RPMI8226 (cell line): ENCODE data around the gene LRRC4B.

Source experiments
- DNase-seq: peaks from one replicate; pipeline ENCODE4 v3.0.0-alpha.2; 2015

The LRRC4B gene

DNA sequence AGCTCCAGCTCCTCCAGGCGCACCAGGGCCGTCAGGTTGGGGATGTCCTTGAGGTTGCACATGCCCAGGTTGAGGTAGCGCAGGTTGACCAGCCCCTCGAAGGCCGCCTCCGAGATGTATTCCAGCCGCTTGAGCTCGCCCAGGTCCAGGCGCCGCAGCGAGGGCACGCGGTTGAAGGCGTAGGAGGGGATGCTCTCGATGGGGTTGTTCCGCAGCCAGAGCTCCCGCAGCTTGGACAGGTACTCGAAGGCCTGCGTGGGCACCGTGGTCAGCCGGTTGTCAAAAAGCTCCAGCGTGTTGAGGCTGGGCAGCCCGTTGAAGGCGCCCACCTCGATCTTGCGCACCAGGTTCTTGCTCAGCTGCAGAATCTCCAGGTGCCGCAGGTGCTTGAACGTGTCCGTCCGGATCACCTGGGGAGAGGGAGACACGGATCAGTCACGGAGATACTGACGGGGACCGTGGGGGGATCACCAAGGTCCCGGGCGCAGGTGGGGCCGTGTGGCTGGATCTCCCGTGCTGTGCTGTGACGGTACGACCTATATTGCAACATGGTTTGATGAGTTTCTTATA is 49.1 kb downstream of the LRRC4B start:
- no peak for DNase-seq

DNA sequence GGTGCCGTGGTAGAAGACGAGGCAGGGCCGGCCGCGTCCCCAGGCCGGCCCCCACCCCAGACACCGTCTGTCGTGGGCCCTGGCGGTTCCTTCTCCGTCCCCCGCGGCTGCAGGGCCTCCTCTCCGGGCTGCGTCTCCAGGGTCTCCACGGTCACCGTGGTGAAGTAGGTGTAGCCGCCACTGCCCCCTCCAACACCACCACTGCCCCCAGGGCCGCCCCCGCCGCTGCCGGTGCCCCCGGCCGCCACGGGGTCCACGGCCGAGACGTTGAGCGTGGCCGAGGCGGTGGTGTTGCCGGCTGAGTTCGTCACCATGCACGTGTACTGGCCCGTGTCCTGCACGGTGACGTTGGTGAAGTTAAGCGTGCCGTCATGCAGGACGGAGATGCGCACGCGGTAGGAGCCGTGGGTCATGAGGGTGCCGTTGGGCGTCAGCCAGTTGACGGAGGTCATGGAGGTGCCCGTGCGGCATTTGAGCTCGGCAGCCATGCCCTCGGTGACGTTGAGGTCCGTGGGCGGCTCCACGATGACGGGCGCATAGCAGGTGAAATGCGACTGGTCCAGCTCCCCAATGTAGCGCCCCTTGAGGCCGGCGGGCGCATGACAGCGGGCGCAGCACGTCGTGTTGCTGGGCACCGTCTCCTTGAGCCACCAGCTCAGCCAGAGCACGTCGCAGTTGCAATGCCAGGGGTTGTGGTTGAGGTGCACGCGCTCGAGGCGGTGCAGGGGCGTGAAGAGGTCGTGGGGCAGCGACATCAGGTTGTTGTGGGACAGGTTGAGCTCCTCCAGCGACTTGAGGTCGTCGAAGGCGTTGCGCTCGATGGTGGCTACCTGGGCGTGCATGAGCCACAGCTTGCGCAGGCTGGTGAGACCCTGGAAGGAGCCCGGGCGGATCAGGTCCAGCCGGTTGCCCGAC is 49.9 kb downstream of the LRRC4B start:
- DNase-seq: no peak

DNA sequence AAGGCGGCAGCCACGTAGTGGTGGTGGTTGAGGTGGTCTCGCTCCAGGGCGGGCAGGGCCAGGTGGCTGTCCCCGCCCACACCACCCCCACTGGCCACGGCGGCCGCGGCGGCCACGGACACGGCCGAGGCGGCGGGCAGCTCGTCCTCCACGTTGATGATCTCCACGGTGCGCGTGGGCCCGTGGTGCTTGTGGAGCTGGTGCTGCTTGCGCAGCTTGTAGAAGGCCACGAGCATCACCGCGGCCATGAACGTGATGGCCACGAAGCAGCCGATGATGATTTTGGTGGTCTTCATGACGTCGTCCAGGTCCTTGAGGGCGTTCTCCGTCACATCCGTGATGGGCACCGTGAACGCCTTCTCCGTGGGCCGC is 50.5 kb downstream of the LRRC4B start:
- DNase-seq: no peak

DNA sequence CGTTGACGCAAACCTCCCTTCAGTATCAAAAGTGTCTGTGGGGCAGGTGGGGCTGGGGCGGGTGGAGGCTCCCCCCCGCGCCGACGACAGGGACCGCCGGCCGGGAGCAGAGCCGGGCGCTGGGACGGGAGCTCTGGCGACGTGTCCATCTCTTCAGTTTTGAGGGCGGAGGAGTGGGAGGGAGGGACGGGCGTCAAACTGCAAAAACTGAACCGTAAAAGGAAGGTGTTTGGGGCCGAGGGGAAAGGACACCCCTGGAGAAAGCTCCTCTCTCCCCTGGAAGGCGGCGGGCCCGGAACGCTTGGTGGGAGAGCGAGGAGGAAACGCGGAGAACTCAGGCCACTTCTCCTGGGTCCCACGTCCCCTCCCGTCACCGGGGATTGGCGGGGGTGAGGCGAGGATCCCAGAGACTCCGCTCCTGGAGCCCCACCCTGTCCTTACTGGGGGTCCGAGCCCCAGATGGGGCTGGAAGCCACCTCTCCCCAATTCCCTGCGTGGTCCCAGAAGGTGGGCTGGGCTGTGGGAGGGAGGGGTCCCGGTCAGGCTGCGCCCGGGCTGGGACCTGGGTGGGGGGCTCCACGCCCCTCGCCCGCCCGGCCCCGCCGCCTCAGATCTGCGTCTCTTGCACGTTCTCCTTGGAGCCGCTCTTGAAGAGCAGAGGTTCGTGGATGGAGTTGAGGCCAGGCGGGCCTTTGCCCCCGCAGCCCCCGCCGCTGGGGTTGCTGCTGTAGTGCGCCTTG is 51.1 kb downstream of the LRRC4B start:
- no peak for DNase-seq

DNA sequence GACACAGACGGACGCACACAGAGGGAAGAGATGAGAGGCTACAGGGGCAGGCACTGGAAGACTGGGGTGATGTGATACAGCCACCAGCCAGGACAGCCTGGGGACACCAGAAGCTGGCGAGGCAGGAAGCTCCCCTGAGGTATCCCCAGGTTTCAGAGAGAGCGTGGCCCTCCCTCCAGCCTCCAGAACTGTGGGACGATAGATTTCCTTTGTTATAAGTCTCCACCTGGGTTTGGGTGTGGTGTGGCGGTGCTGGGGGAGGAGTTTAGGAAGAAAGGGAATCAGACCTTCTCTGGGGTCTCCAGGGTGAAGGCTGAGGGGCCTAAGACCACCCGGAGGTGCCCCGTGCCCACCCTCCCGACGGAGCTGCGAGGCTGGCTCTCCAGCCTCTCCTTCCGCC is 51.8 kb downstream of the LRRC4B start:
- no peak for DNase-seq

DNA sequence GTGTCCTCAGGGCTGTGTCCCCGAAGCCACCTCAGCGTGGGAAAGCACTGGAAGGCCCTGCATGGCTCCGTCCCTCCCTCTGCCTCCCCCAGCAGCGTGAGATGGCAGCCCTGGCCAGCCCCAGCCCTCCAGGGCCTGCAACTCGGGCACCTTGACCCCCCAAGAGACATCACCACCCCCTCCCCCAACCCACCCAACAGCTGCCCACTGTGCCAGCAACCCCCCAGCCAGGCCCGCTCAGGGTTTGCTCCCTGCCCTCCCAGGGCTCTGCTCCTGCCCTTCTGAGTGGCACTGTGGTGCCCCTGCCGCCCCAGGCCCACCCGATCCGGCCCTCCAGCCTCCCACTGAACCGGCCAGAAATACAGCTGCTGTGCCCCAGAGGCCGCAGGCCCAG is 53.1 kb downstream of the LRRC4B start:
- DNase-seq: no peak

DNA sequence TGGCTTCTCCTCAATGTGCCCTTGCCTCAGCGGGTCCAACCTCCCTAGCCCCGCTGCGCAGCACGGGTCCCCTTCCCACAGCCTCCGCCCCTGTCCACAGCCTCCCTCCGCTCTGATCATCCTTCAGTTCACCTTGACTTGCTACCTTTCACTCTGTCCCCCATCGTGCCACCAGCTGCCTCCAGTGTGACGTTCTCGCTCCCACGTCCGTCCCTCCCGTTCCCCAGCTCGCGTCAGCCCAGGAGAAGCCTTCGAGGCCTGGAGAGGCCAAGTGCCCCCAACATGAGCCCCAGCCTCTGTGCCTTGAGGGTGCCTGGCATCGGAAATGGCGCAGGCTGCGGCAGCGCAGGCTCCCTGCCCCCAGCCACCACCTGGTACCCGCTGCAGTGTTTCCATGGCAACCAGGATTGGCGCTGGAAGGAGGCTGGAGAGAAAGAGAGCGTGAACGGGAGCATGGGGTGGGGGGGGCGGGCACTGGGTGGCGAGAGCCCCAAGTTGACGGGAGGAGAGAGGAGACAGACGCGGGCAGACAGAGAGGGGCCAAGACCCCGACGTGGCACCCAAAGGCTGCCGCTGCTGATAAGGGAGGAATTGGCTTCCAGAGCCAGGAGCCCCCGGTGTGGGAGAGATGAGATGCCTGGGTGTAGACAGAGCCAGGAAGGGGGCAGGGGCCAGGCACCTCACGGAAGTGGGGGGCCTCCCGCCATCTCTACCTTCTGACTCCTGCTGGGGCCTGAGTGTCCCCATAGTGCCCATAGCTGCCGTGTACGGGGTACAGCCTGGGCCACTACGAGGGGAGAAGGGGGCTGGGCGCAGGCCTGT is 53.7 kb downstream of the LRRC4B start:
- no peak for DNase-seq

DNA sequence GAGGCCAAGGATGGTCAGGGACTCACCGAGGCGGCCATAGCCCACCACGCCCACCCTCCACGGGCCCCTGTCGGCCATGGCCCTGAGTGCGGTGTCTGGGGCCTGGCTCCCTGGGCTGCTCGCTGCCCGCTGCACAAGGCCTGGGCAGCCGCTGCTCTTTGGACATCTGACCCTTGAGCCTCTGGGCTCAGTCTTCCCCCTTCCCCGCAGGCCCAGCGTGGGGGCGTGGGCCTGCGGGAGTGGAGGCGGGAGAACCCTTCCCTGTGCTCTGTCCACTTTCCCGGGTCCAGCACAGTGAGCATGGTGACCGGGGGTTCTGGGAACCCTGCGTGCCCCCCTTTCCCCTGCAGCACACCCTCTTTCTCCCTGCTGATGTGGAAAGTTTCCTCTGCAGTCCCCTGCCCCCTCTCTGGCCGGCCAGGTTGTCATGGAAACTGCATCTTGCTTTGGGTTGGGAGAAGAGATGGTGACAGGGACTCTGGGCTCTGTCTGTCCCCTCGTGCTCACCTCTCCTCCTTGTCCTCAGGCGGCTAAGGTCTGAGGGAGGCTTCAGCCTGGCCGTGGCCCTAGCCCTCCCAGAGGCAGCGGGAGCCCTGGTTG is 54.4 kb downstream of the LRRC4B start, which contains the start of gene ASPDH:
ASPDH (minus strand) TSS at position 168 of the 600 bp plus-strand sequence; CDS start at position 78, 90 bp downstream.
- peak; percentile 28 for DNase-seq

DNA sequence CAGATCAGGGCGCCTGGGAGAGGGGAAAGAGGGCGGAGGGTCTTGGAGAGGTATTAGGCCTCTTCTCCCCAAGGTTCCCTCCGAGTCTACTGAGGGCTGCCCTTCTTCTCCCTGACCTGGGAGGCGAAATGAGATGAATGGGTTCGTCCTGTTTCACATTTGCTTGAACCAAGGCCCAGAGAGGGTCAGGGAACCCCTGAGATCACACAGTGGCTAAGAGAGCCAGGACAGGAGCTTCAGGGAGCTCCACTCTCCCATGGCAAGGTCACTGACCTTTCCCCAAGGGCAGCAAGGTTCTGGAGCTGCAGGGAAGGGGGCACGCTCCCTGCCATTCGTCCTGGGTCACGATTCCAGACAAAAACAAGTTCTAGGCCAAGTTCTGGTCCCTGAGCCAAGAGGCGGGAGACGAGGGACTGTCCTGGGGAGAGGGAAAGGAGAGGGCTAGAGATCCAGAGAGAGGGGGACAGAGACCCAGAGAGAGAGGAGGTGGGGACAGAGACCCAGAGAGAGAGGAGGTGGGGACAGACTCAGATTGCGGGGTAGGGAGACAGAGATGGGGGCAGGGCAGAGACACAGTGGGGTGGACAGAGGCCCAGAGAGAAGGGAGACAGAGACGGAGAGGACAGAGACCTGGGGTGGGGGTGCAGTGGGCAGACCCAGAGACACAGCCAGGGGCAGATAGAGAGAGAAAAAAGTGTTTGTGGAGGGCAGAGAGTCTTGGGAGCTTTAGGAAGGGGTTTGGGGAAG is 55.1 kb downstream of the LRRC4B start:
- no peak for DNase-seq

DNA sequence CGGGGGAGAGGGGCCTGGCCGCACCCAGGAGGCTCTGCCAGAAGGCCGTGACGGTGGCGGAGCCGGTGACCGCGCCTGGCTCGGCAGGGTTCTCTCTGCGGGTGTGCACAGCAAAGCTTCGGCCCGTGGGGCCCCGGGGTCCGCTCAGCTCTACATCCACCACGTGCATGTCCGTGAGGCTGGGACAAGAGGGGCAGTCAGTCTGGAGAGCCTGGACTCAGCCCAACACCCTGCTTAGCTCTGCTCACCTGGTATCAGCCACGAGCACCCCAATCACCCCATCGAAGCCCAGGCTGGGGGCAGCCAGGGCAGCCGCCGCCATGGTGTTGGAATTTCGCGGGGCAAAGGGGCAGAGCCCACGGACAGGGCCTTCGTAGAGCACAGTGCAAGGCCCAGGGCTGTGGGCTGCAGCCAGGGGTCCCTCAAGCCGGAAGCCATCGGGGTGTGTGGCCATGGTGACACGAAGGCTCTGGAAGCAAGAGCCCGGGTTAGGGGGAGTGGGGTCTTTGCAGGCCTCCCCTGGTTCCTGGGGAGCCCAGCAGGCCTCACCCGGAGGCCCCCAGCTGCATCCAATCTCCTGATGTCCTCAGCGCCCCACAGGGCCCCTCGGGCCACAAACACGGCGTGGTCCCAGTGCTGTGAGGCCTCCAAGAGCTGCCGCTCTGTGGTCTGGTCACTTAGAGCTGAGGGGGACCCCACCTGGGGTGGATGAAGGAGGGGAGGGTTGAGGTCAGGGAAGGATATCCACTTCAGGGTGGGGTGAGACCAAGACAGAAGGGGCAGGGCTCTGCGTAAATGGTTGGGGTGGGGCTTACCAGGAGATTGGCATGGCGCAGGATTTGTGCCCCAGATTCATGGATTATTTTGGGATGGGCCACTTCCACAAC is 55.9 kb downstream of the LRRC4B start:
- no peak for DNase-seq

DNA sequence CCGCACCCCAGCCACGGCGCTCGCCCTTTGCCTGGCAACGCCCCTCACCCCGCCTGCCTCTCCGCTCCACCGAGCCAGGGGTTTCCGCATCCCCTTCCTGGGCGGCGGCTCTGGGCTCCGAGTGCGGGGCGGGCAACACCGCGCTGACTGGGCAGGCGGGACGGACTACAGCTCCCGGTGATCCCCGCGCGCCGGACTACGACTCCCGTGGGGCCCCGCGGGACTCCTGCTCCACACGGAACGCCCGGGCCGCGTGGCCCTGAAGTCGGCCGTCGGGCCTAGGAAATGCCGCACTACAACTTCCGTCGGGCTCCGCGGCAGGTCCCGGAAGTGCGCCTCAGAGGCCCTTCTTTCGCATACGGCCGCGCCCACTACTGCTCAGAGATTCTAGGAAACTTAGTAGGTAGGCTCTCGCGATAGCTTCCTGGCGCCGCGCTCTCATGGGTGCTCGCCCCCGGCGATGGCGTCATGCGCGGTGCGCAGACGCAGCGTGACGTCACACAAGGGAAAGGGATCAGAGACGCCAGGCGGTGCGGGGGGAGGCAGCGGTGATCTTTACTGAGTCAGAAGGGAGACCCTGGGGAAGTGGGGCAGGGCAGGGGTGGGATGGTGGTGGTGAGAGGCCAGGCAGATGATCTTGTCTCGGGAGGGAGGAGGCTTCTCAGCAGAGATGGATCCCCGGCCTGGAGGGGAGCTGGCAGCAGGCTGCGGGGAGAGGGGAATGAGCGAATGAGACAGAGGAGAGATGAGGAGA is 57.0 kb downstream of the LRRC4B start, which contains the start of gene JOSD2:
JOSD2 (minus strand) TSS at position 123 of the 754 bp plus-strand sequence. CDS start 760 bp downstream, outside the sequence.
- DNase-seq: peak; percentile 99

DNA sequence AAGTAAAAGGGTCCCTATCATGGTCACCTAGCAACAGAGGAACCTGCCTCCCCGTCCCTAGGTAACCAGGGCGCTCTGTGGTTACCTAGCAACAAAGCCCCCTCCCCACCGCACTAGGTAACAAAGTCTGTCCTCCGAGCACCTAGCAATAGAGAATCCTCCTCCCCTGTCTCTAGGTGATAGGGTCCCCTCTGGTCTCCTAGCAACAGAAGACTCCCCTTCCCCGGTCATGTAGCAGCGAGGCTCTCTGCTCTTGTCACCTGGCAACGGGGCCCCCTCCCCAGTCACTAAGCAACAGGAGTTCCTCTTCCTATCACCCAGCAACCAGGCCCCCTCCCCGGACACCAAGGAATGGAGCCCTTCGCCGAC is 57.6 kb downstream of the LRRC4B start:
- no peak for DNase-seq

DNA sequence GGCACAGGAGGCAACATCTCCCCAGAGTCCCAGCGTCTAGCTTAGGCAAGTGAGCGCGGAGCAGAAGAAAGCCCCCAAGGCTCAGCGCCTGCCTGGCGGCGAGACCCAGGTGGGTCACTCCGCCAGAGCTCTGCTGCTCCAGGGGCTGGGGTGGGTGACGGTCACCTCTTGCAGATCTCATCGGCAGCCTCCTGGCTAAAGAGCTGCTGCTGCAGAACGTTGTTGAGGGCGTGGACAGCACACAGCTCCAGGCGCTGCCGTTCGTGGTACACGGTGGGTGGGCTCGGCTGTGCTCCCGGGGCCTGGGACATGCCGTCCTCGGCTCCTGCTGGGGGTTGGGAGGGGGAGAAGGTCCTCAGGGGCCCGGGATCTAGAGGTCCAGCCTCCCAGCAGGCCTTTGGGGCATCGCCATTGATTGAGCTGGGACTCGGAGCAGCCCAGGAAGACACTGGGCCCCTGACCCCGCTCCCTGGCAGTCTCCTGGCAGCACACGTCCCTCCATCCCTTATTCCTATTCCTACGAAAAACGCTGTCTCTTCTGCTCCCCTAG is 58.0 kb downstream of the LRRC4B start:
- no peak for DNase-seq

DNA sequence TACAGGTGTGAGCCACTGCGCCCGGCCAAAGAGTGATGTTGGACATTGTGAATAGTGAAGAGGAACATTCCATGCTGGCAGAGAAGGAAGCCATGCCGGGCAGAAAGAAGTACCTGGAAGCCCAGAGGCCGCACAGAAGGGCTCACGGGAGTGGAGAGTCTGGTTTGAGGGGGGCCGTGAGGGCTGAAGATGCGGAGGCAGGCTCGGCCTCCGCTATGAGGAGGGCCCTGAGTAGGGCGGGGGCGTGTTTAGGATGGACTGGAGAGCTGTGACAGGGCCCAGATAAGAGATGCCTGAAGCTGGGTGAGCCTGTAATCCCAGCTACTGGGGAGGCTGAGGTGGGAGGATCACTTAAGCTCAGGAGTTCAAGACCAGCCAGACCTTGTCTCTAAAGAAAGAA is 58.9 kb downstream of the LRRC4B start:
- no peak for DNase-seq

DNA sequence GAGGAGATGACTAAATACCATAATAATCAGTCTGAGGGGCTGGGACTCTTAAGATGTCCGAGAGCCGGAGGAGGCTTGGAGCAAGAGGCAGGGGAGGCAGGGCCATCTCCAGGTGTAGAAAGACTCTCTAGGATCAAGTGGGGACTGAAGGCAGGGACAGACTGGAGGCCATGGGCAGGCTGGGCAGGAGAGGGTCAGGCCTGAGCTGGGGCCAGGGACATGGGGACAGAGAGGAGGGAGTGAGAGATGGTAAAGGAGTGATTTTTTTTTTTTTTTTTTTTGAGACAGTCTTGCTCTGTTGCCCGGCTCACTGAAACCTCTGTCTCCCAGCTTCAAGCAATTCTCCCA is 59.4 kb downstream of the LRRC4B start:
- DNase-seq: no peak

DNA sequence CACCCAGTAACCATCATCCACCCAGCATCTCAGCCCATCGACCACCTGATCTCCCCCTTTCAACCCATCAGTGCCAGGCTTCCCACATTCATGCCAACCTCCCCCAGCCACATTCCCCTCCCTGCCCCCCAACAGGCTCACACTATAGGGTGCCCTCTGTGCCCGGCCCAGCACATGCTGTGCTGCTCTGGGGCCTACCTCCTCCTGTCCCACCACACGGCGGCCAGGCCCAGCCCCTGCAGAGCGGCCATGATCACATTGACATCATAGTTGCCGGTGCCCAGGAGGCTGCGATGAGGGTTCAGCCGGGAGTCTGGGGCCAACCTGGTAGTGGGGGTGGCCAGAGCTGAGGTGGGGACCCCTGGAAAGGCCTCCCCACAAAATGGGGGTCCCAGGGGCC is 60.9 kb downstream of the LRRC4B start:
- no peak for DNase-seq

DNA sequence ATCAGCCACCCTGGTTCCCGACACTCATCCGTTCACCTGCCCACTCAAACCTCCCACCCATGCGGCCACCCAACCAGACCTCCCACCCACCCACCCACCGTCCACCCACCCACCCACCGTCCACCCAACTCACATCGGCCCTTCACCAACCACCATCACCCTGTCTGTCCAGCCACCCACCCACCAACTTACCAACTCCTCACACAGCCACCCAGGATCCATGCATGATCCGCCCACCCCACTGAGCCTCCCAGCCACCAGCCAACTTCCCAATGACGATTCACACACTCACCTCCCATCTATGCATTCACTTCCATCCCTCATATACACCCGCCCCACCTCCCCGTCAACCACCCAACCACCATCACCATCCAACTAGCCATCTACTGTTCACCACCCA is 61.5 kb downstream of the LRRC4B start:
- no peak for DNase-seq

DNA sequence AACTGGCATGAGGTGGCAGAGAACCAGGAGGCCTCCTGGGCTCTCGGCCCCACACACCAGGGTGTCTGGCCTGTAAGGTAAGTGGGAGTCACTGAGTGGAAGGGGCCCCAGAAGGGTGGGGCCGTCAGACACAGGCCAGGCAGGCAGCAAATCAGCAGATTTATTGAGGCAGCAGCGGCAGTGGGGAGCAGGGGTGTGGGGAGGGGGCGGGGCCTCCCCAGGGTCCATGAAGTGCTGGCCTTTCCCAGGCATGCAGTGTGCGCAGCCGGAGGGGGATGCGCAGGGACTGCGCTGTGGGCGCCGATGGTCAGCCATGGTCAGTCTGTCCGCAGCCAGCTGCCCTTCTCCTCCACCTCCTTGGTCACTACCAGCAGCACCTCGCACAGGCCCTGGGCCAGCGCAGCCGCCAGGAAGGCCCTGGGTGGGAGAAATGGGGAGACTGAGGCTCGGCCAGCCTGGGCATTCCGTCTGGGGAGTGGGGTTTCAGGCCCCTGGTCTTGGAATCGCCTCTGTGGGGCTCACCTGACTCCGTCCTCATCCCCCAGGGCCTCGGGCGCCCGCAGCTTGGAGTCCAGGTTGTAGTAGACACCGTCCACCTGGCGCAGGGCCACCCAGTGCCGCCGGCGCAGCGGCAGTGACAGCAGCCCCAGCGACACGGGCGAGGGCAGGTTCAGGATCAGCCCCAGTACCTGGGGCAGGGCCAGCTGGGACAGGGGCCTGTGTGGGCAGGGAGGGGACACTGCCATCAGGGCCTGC is 62.2 kb downstream of the LRRC4B start:
- DNase-seq: no peak
